ENCODE data around the gene SERPINA4. TPM values are rescaled to one million over a fixed set of nuclear protein-coding genes. Genes with fewer than 3 reads are reported as not detected.
A peak's percentile ranks its signal among the peaks of the same experiment; 100 is the strongest.

SERPINA4 gene
- total and polyA plus RNA-seq, 2 experiments from 2014 or later = not detected

GRCh38 chr14:94570440-94570839, 9.2 kb downstream of the SERPINA4 start:
- no peak for DNase-seq (ENCODE audit: low read depth in 1 of 2, low spot score in 1 of 2)
- no peak overlapping the region for H3K4me3 ChIP-seq
- TF ChIP-seq CTCF (IDR thresholded peaks at IDR 0.05; ENCODE audit: low read depth, low read length) = no peak
- no peaks in the 10 kb centered on the region for H3K9me3 ChIP-seq (ENCODE audit: low read depth)
- no peaks in the 10 kb centered on the region for H3K4me1 ChIP-seq (ENCODE audit: low read depth)
- no peaks in the 10 kb centered on the region for H3K36me3 ChIP-seq
- H3K27me3 ChIP-seq = no peaks in the 10 kb centered on the region
- H3K27ac ChIP-seq = no peak overlapping the region

- Histone ChIP-seq H3K4me1 (ENCODE audit: low read depth) (no peaks in the 10 kb centered on the region), H3K36me3 (no peaks in the 10 kb centered on the region), H3K4me3 (no peak overlapping the region), H3K27me3 (no peaks in the 10 kb centered on the region), H3K9me3 (ENCODE audit: low read depth) (no peaks in the 10 kb centered on the region), H3K27ac (no peak overlapping the region)
- TF ChIP-seq CTCF (IDR thresholded peaks at IDR 0.05; ENCODE audit: low read depth, low read length) = no peak
- peak in 1 of 2 donors; percentile 67 for DNase-seq (ENCODE audit: low read depth in 1 of 2, low spot score in 1 of 2)
These were observed 10.2 kb downstream of the SERPINA4 start for GRCh38 chr14:94571395-94571794.

- Histone ChIP-seq H3K4me1 (ENCODE audit: low read depth) (no peaks in the 10 kb centered on the region), H3K9me3 (ENCODE audit: low read depth) (no peaks in the 10 kb centered on the region), H3K4me3 (no peak overlapping the region), H3K36me3 (no peaks in the 10 kb centered on the region), H3K27me3 (no peaks in the 10 kb centered on the region), H3K27ac (no peak overlapping the region)
- no peak for TF ChIP-seq CTCF (IDR thresholded peaks at IDR 0.05; ENCODE audit: low read depth, low read length)
- DNase-seq (ENCODE audit: low read depth in 1 of 2, low spot score in 1 of 2) = peak in 1 of 2 donors; percentile 52
These were observed 10.7 kb downstream of the SERPINA4 start for GRCh38 chr14:94571950-94572349.

GRCh38 chr14:94572637-94573303, 11.5 kb downstream of the SERPINA4 start:
- Histone ChIP-seq H3K4me1 (ENCODE audit: low read depth) (no peaks in the 10 kb centered on the region), H3K27me3 (no peaks in the 10 kb centered on the region), H3K27ac (no peak overlapping the region)

GRCh38 chr14:94573475-94574277, 12.4 kb downstream of the SERPINA4 start:
- no peak for TF ChIP-seq CTCF (IDR thresholded peaks at IDR 0.05; ENCODE audit: low read depth, low read length)
- no peaks in the 10 kb centered on the region for H3K9me3 ChIP-seq (ENCODE audit: low read depth)
- no peaks in the 10 kb centered on the region for H3K36me3 ChIP-seq
- no peak for DNase-seq (ENCODE audit: low read depth in 1 of 2, low spot score in 1 of 2)
- H3K27me3 ChIP-seq = no peaks in the 10 kb centered on the region
- no peaks in the 10 kb centered on the region for H3K4me1 ChIP-seq (ENCODE audit: low read depth)
- H3K27ac ChIP-seq = no peak overlapping the region
- no peak overlapping the region for H3K4me3 ChIP-seq

More at GRCh38 chr14:94572637-94573303, 11.5 kb downstream of the SERPINA4 start:
- Histone ChIP-seq H3K36me3 (no peaks in the 10 kb centered on the region), H3K9me3 (ENCODE audit: low read depth) (no peaks in the 10 kb centered on the region), H3K4me3 (no peak overlapping the region)
- no peak for TF ChIP-seq CTCF (IDR thresholded peaks at IDR 0.05; ENCODE audit: low read depth, low read length)
- DNase-seq (ENCODE audit: low read depth in 1 of 2, low spot score in 1 of 2) = no peak
